GM21717 (cell line): ENCODE measurements around the gene DISP1.

Experiments
- ATAC-seq: cut with Tn5 transposase; IDR thresholded peaks from one replicate; pipeline ENCODE4 v1.9.1; 2021; ENCODE audit warnings: mild to moderate bottlenecking, moderate library complexity; ENCODE audit not compliant: unreplicated experiment

The DISP1 gene

GRCh38 chr1:222814536-222815439 is at the start of gene DISP1:
Gene DISP1 (plus strand): TSS chr1:222815039. CDS start chr1:222942824, 127,785 bp downstream.
- ATAC-seq, result peak; percentile 96

- no peak for ATAC-seq
Observed at GRCh38 chr1:222767152-222767571, 47.7 kb upstream of the DISP1 start.

GRCh38 chr1:222768592-222768991 is 46.2 kb upstream of the DISP1 start:
- ATAC-seq, result no peak

- ATAC-seq, result no peak
Observed at GRCh38 chr1:222769181-222769580, 45.7 kb upstream of the DISP1 start.

- ATAC-seq, result no peak
Observed at GRCh38 chr1:222769971-222770620, 44.7 kb upstream of the DISP1 start.

- ATAC-seq, result peak; percentile 89
Observed at GRCh38 chr1:222772996-222773379, 41.9 kb upstream of the DISP1 start.

GRCh38 chr1:222777463-222777862 is 37.4 kb upstream of the DISP1 start:
- ATAC-seq, result no peak

- no peak for ATAC-seq
Observed at GRCh38 chr1:222777977-222778376, 36.9 kb upstream of the DISP1 start.

- peak; percentile 58 for ATAC-seq
Observed at GRCh38 chr1:222781251-222781650, 33.6 kb upstream of the DISP1 start.

- no peak for ATAC-seq
Observed at GRCh38 chr1:222783051-222783450, 31.8 kb upstream of the DISP1 start.

GRCh38 chr1:222784371-222784770 is 30.5 kb upstream of the DISP1 start:
- no peak for ATAC-seq

- ATAC-seq, result no peak
Observed at GRCh38 chr1:222784916-222785315, 29.9 kb upstream of the DISP1 start.

- ATAC-seq, result no peak
Observed at GRCh38 chr1:222785529-222785928, 29.3 kb upstream of the DISP1 start.

GRCh38 chr1:222786121-222786520 is 28.7 kb upstream of the DISP1 start:
- ATAC-seq, result no peak

GRCh38 chr1:222787729-222788128 is 27.1 kb upstream of the DISP1 start:
- no peak for ATAC-seq

- ATAC-seq, result peak; percentile 66
Observed at GRCh38 chr1:222788402-222789156, 26.3 kb upstream of the DISP1 start.

- no peak for ATAC-seq
Observed at GRCh38 chr1:222790115-222790514, 24.7 kb upstream of the DISP1 start.

- no peak for ATAC-seq
Observed at GRCh38 chr1:222790520-222790919, 24.3 kb upstream of the DISP1 start.

GRCh38 chr1:222791006-222791710 is 23.7 kb upstream of the DISP1 start:
- ATAC-seq, result no peak

- ATAC-seq, result no peak
Observed at GRCh38 chr1:222792744-222793143, 22.1 kb upstream of the DISP1 start.
